Measurements from ENCODE around the gene RAPGEF4. TPM values are rescaled to one million over a fixed set of nuclear protein-coding genes. Genes with fewer than 3 reads are reported as not detected.

Gene RAPGEF4
- total and polyA plus RNA-seq, 2 of the 4 experiments (the other 2 are of a cell fraction): 1.7 to 3.2 TPM

DNA sequence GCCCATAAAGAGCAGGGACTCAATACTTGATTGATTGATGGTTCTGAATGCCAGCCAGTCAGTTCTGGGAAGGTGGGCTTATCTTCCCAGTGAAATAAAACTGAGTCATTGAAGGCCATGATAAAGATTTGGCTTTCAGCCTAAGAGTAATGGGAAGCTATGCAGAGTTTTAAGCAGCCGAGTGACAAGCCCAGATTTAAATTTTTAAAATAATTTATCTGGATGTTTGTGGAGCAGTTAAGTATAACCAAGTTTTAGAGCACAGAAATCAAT, 122.8 kb downstream of the RAPGEF4 start:
- no peak overlapping the region for H2BK15ac ChIP-seq (ENCODE audit: low read depth, low read length)
- H3K79me1 ChIP-seq (ENCODE audit: low read depth in 1 of 2, low read length in 2 of 2): no peaks in the 10 kb centered on the region
- H4K91ac ChIP-seq (ENCODE audit: insufficient read depth, low read depth, low read length): peak overlapping the region; percentile 42; the same call in 1 of the 2 replicates
- H4K8ac ChIP-seq (ENCODE audit: low read depth in 2 of 2, low read length in 2 of 2): no peak overlapping the region
- no peak overlapping the region for H3K23ac ChIP-seq (ENCODE audit: low read depth, low read length)
- no peak overlapping the region for H3K4me3 ChIP-seq (ENCODE audit: insufficient read depth, low read depth, low read length)
- no peaks in the 10 kb centered on the region for H3K27me3 ChIP-seq (ENCODE audit: control insufficient read depth, insufficient read depth, low read length)
- H4K5ac ChIP-seq (ENCODE audit: low read depth, low read length): peak overlapping the region; percentile 54; the same call in 1 of the 2 replicates
- peak overlapping the region; percentile 22; the same call in 1 of the 2 replicates for H3K4ac ChIP-seq (ENCODE audit: low read depth, low read length)
- BruUV-seq (replicated peaks): no TSS peak
- DNase-seq (peak; percentile 45), ATAC-seq (ENCODE audit: low read depth) (no peak)
- H3K9ac ChIP-seq (ENCODE audit: low read depth, low read length): no peak overlapping the region
- ChIA-PET POLR2A (ENCODE audit: unreplicated experiment) (no interaction called here), CTCF (interaction anchor here (1.4 kb wide), 1 partner anchor 19 kb away, joined by 3 read pairs; no protein-coding TSS in a partner anchor)
- H3K27ac ChIP-seq (ENCODE audit: insufficient read depth, low read length): no peak overlapping the region
- peak overlapping the region; percentile 65 for H2BK5ac ChIP-seq (ENCODE audit: low read depth, low read length, poor library complexity, severe bottlenecking)
- H3K4me2 ChIP-seq (ENCODE audit: low read depth, low read length): peak overlapping the region; percentile 30; the same call in 1 of the 2 replicates
- H3K18ac ChIP-seq (ENCODE audit: low read depth, low read length): peak overlapping the region; percentile 86; the same call in 1 of the 2 replicates
- H2AK9ac ChIP-seq (replicated peaks; ENCODE audit: low read depth, low read length, poor library complexity): no peak overlapping the region
- intact Hi-C loops (cut with micrococcal nuclease): no loop called here
- no peaks in the 10 kb centered on the region for H3K9me1 ChIP-seq (ENCODE audit: insufficient read depth, low read length)
- H2BK20ac ChIP-seq (ENCODE audit: low read depth, low read length): 0 out of 2 replicates have a peak overlapping the region, but pooled peaks have one; percentile 38
- in situ Hi-C loops (cut with MboI; ENCODE audit: low sequenced_read_pairs): no loop called here
- dilution Hi-C loops (cut with HindIII; ENCODE audit: low sequenced_read_pairs, unreplicated experiment): no loop called here
- H2AFZ ChIP-seq (replicated peaks; ENCODE audit: low read length, poor library complexity): no peak overlapping the region
- peaks cover 10% of the 10 kb centered on the region for H3K4me1 ChIP-seq (ENCODE audit: control insufficient read depth, insufficient read depth, low read length)
- peak overlapping the region; percentile 30; the same call in 1 of the 2 replicates for H2BK120ac ChIP-seq (ENCODE audit: low read depth, low read length)
- H4K20me1 ChIP-seq (ENCODE audit: insufficient read depth, low read length): no peaks in the 10 kb centered on the region
- WGBS, 2 experiments (ENCODE audit: extremely low coverage in 2 of 2, insufficient read length in 1 of 2): no CpG with 5 or more reads among the region's 1 CpG
- TF ChIP-seq RFX5 (IDR thresholded peaks at IDR 0.05; ENCODE audit: low read depth, low read length): no peak
- TF ChIP-seq MAFK (IDR thresholded peaks at IDR 0.05; ENCODE audit: low read depth, low read length): no peak
- TF ChIP-seq, protein P1, sequence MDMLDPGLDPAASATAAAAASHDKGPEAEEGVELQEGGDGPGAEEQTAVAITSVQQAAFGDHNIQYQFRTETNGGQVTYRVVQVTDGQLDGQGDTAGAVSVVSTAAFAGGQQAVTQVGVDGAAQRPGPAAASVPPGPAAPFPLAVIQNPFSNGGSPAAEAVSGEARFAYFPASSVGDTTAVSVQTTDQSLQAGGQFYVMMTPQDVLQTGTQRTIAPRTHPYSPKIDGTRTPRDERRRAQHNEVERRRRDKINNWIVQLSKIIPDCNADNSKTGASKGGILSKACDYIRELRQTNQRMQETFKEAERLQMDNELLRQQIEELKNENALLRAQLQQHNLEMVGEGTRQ (IDR thresholded peaks at IDR 0.05; ENCODE audit: low read depth, low read length): no peak
- TF ChIP-seq NFE2L2 (IDR thresholded peaks at IDR 0.05; ENCODE audit: low read depth, low read length): no peak
- no peak for TF ChIP-seq BHLHE40 (IDR thresholded peaks at IDR 0.05; ENCODE audit: low read depth, low read length)
- TF ChIP-seq RCOR1 (IDR thresholded peaks at IDR 0.05; ENCODE audit: insufficient replicate concordance, low read length): no peak
- H2AK5ac ChIP-seq (ENCODE audit: low read depth, low read length): peak overlapping the region; percentile 8; the same call in 1 of the 2 replicates
- H3K56ac ChIP-seq (ENCODE audit: extremely low read depth, insufficient read depth, low read length): no peak overlapping the region
- no peaks in the 10 kb centered on the region for H3K9me3 ChIP-seq (ENCODE audit: control insufficient read depth, insufficient read depth, low read length)
- no peaks in the 10 kb centered on the region for H3K36me3 ChIP-seq (ENCODE audit: control insufficient read depth, insufficient read depth, low read length)
- H3K14ac ChIP-seq (replicated peaks; ENCODE audit: low read depth, low read length): peak overlapping the region; percentile 35; the same call in 1 of the 2 replicates

All from IMR-90 (cell line).